Lower leg skin (tissue), 4 donors: Measurements from ENCODE around the gene KBTBD7. TPM values are rescaled to one million over a fixed set of nuclear protein-coding genes. Genes with fewer than 3 reads are reported as not detected.

ENCODE experiments used
- DNase-seq, 2 donors: peaks; one replicate each; pipeline ENCODE4 v3.0.0-alpha.2; 2019; ENCODE audit warnings: low spot score in 2 of 2
- H3K4me3 ChIP-seq: fragments of 200-600 bp; sonication (generic); 2 replicates; pipeline ENCODE4 v1.5.1; 2017; ENCODE audit warnings: mild to moderate bottlenecking, low read depth; ENCODE audit not compliant: poor library complexity, severe bottlenecking
- POLR2A ChIP-seq, 2 donors: fragments of 450-650 bp; IDR thresholded peaks; one replicate each; pipeline ENCODE4 v1.6.1; 2016 to 2017; ENCODE audit warnings: antibody characterized with exemption in 2 of 2, mild to moderate bottlenecking in 1 of 2, moderate library complexity in 1 of 2
- WGBS, 2 donors: methylation state at CpG; one replicate each; pipeline ENCODE4 v1.1.5; 2018; 5-methylcytosine and 5-hydroxymethylcytosine counted together
- intact Hi-C: fragments of 100-400 bp; cut with DNase I; formaldehyde crosslinking; loops from one replicate; pipeline ENCODE4 v1.15.0; 2023; ENCODE audit warnings: low total_unique reads
- total RNA-seq, 4 donors: library from RNA; depleted of rRNA; stranded (reverse); fragments of >200 nt; gene quantifications; one replicate each; pipeline ENCODE4 v1.1.0, GENCODE V29; 2016
- TF ChIP-seq, protein P1 (sequence below), 3 donors: fragments of 450-650 bp; IDR thresholded peaks; one replicate each; pipeline ENCODE4 v1.5.1; 2016; ENCODE audit warnings: antibody characterized with exemption in 3 of 3, mild to moderate bottlenecking in 3 of 3, moderate library complexity in 2 of 3

The KBTBD7 gene
- total RNA-seq, 4 donors from 2014 or later: 4.1 to 9.1 (median 6.7) TPM

GRCh38 chr13:41193469-41193868 lies 900 bp downstream of the KBTBD7 start:
- no peak for DNase-seq
- H3K4me3 ChIP-seq: no peak overlapping the region
- TF ChIP-seq POLR2A (IDR thresholded peaks at IDR 0.05): no peak
- TF ChIP-seq, protein P1, sequence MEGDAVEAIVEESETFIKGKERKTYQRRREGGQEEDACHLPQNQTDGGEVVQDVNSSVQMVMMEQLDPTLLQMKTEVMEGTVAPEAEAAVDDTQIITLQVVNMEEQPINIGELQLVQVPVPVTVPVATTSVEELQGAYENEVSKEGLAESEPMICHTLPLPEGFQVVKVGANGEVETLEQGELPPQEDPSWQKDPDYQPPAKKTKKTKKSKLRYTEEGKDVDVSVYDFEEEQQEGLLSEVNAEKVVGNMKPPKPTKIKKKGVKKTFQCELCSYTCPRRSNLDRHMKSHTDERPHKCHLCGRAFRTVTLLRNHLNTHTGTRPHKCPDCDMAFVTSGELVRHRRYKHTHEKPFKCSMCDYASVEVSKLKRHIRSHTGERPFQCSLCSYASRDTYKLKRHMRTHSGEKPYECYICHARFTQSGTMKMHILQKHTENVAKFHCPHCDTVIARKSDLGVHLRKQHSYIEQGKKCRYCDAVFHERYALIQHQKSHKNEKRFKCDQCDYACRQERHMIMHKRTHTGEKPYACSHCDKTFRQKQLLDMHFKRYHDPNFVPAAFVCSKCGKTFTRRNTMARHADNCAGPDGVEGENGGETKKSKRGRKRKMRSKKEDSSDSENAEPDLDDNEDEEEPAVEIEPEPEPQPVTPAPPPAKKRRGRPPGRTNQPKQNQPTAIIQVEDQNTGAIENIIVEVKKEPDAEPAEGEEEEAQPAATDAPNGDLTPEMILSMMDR (IDR thresholded peaks at IDR 0.05): no peak
- intact Hi-C loops: loop anchor here (10.0 kb wide), 1 partner anchor 59 kb away; the partner anchor contains the start of gene KBTBD6
- 93 to 98% methylated on average over 15 to 18 of the region's 18 CpGs for WGBS, 2 donors

- WGBS, 2 donors: 93 to 94% methylated on average over 6 of the region's 6 CpGs
- no peak for TF ChIP-seq POLR2A (IDR thresholded peaks at IDR 0.05)
- TF ChIP-seq, protein P1 (IDR thresholded peaks at IDR 0.05): no peak
Observed at GRCh38 chr13:41188584-41188983, 5.8 kb downstream of the KBTBD7 start.

DNA sequence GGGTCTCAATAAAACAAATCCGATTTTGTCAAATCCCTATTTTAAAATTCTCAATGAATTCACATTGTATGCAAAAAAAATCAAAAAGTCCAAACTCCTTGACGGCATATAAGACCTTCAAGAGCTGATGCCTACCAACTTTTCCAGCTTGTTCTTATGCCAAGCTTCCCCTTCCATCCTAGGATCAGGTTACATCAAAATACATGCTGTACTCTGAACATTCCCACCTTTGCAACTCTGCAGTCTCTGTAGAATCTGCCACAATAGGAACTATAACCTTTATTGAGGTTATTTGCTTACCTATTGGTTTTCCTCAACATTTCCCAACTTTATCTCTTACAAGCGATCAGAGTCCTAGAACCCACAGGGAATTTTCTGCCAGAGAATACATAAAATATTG lies 7.9 kb downstream of the KBTBD7 start:
- no peak for TF ChIP-seq POLR2A (IDR thresholded peaks at IDR 0.05)
- TF ChIP-seq, protein P1 (IDR thresholded peaks at IDR 0.05): no peak
- H3K4me3 ChIP-seq: no peak overlapping the region
- WGBS, 2 donors: 88 to 93% methylated on average over 3 of the region's 3 CpGs
- DNase-seq: no peak
- intact Hi-C loops: no loop called here

More at GRCh38 chr13:41188584-41188983, 5.8 kb downstream of the KBTBD7 start:
- intact Hi-C loops: no loop called here
- H3K4me3 ChIP-seq: no peak overlapping the region
- DNase-seq: no peak

DNA sequence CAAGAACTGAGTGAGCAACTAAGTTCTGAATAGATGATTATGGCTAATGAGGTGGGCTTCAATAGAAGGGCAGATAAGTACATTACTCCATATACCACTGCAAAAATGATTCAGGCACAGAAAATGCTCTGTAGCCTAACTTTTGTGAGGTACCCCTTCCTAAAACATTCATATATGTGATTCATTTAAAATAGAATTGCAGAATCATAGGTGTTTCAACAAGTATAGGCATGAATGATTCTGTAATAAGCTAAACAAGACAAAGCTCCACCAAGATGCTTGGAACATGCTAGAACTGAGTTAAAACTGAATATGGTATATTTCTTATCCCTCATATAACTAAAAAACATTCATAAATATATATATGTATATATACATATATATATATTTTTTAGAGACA lies 12.1 kb downstream of the KBTBD7 start:
- no peak for DNase-seq
- intact Hi-C loops: no loop called here
- H3K4me3 ChIP-seq: no peak overlapping the region
- TF ChIP-seq, protein P1 (IDR thresholded peaks at IDR 0.05): no peak
- no peak for TF ChIP-seq POLR2A (IDR thresholded peaks at IDR 0.05)

GRCh38 chr13:41179593-41180250 lies 14.6 kb downstream of the KBTBD7 start:
- TF ChIP-seq, protein P1 (IDR thresholded peaks at IDR 0.05): no peak
- TF ChIP-seq POLR2A (IDR thresholded peaks at IDR 0.05): no peak
- H3K4me3 ChIP-seq: no peak overlapping the region
- WGBS, 2 donors: 81 to 88% methylated on average over 4 of the region's 4 CpGs
- intact Hi-C loops: no loop called here
- no peak for DNase-seq

DNA sequence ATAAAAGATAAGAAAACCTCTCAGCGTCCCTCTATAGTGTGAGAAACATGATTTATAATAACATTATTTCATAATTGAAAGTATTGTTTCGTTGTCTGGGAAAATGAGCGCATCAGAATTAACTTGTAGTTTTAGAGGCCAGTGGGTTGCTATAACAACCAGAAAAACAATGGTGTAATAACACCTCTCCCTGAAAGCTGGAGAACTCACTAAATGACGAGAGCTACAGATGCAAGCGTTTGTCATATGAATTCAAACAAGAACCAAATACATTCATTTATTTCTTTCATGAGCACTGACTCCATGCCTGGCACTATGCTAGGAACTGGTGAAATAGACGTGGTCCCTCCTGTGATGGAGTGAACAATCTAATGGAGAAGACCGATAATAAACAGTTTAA lies 16.3 kb downstream of the KBTBD7 start:
- WGBS, 2 donors: 83 to 87% methylated on average over 7 of the region's 7 CpGs
- TF ChIP-seq POLR2A (IDR thresholded peaks at IDR 0.05): no peak
- TF ChIP-seq, protein P1 (IDR thresholded peaks at IDR 0.05): no peak
- DNase-seq: no peak
- intact Hi-C loops: no loop called here
- H3K4me3 ChIP-seq: no peak overlapping the region
